Measurements from ENCODE around the gene LNPEP.
A peak's percentile ranks its signal among the peaks of the same experiment; 100 is the strongest.
"Not testable (repeated sequence)": the region's sequence is repeated elsewhere in the genome, so short reads cannot be mapped to it uniquely, and the experiment has no call there.

Gene LNPEP

GRCh38 chr5:96928931-96929708 lies 6.8 kb upstream of the LNPEP start:
- no peak for DNase-seq

DNA sequence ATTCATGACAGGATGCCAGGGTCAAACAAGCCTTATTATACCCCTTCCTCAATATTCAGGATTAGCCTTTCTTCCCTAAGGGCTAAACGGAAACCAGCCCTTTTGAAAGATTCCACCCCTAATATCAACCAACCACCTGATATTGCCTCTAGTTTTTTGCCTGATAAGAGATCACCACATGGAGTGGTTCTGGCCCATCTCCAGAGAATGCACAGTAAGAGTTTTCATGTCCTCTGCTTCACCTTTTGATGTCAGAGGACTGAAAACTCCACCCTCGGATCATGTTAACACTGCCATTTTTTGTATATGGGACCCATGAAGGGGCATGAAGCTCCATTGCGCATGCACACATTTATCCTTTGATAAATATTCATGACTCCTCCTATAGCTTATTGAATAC lies 5.8 kb upstream of the LNPEP start:
- no peak for DNase-seq

DNA sequence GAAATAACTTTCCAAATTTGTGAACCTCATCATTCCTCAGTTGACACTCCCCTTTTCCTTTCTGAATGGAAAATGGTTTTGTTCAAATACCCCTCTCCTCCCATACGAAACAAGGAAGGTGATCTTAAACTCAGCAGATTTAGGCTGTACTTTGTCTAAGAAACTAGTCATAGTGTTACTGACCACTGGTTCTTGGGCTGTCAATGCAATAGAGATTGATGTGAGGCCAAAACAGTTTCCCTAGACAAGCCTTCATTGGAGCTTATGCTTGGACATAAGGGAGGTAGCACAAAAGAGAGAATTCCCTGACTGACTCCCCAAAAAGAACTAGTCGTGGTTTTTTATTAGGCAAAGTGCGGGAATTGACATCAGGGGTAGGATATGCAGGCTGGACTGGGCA lies 5.3 kb upstream of the LNPEP start:
- no peak for DNase-seq

GRCh38 chr5:96931037-96931436 lies 4.8 kb upstream of the LNPEP start:
- DNase-seq = not testable (repeated sequence)

- DNase-seq = peak in 1 of 56 donors; percentile 1
Observed at GRCh38 chr5:96931605-96932004, 4.3 kb upstream of the LNPEP start.

- DNase-seq = no peak
Observed at GRCh38 chr5:96932026-96932425, 3.9 kb upstream of the LNPEP start.

- DNase-seq = peak in 2 of 56 donors; percentile 52 to 53
Observed at GRCh38 chr5:96933764-96934707, 1.8 kb upstream of the LNPEP start.

DNA sequence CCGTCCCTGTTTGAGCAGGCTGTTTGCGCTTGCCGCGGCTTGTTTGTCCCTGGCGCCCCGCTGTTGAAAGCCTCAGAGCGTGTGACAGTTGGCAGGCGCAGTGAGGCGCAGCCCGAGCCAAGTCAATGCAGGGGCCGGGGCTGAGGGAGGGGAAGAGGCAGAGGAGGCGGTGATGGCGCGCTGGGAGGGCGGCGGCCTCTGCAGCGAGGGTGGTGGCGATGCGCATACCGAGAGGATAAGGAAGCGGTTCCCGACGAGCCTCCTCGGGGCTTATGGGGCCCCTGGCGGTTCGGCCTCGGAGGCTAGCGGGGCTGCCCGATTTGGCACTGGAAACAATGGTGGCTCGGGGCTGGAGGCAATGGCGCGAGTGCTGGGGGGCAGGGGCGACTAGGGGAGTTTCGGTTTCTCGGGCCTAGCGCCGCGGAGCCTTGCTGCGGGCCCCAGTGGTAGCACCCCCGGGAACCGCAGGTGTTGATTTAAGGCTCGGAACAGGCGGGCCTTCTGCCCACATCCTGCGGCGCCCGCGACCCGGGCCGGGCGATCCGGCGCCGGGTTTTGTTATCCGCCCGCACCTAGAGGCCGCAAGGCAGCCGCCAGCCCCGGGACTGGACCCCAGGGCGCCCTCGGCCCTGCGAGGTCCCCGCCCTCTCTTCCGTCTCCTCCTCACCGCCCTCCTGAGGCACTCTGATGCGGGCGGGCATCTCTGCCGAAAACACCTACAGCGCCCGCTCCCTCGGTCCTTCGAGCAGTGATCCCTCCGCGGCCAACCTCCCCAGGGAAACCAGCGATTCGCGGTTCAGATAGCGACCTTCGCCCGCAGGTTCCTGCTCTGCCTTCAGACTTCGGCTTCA lies 947 bp upstream of the LNPEP start:
- peak; percentile 42 to 99 (median 91) for DNase-seq

DNA sequence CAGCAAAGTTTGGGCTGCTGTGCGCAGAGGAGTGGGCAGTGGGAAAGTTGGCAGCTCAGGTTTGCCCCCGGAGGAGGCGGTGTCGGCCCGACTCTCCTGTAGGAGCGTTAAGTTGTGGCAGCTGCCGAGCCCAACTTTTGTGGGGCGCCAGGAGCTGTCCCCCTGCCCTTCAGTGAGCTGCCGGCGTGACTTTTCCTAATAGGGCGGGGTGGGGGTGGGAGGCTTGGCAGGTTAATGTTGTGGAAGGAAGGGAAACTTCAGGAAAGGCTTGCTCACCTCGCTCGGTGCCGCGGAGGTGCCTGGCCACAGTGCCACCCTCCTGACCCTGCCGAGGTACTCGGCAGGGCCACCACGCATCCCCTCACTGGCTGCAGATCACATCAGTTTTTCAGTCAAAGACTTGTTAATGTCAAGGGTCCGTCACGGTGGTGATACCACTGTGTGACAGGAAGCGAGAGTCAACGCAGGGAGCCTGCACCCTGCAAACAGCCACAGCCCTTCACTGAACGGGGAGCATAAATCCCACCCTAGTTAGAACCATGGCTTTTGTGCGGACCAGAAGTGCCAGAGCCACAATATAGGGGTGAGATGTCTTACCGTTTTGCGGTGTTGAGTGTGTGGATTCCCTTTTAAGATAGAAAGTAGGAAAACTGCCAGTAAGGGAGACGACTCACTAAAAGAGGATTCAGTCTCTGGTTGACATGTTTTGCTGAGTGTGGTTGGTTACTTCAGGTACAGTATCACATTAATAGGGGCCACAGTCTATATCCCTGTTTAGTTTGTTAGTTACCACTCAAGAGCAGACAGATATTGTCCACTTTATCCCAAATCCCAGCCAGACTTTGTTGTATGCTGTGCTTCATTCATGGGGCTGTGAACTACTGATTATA lies 796 bp downstream of the LNPEP start:
- peak in 46 of 56 donors; percentile 4 to 72 (median 50) for DNase-seq

DNA sequence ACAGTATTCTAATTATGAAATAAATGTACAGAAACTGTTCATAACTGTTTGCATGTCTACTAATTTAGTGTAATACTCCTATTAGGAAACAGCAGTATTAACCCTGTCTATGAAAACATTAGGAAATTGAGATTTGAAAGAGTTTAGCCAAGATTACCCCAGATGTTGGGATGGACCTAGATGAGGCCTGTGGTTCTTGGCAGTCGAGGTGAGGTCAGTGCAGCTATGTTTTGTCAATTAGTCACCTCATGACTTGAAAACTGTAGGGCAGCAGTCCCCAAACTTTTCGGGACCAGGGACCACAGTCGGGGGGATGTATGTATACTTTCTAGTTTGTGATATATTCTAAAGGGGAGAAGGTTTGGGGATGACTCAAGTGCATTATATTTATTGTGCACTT lies 4.7 kb downstream of the LNPEP start:
- DNase-seq = no peak

DNA sequence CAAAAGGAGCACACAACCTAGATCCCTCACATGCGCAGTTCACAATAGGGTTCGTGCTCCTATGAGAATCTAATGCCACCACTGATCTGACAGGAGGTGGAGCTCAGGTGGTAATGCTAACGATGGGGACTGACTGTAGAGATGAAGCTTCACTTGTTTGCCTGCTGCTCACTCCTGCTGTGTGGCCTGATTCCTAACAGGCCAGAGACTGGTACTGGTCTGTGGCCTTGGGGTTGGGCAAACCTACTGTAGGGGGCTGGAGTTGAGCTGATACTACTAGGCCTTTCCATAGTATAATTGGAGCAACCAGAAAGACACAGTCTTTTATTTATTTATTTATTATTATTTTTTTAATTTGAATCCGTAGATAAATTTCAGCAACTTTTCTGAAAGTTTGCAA lies 5.3 kb downstream of the LNPEP start:
- no peak for DNase-seq

DNA sequence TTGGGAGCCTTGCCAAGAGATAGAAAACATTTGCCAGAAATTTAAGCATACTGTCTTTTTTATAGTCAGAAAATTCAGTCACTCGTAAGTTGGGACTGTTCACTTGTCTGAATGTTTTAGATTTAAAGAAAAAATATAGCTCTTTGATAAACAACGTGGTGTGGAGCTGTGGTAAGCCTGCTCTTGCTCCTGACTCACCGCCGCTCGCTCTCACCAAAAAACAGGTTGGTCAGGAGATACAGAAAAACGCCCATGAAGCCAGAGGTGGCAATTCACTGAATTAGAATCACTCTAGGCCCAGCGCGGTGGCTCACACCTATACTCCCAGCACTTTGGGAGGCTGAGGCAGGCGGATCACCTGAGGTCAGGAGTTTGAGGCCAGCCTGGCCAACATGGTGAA lies 6.2 kb downstream of the LNPEP start:
- DNase-seq = no peak

DNA sequence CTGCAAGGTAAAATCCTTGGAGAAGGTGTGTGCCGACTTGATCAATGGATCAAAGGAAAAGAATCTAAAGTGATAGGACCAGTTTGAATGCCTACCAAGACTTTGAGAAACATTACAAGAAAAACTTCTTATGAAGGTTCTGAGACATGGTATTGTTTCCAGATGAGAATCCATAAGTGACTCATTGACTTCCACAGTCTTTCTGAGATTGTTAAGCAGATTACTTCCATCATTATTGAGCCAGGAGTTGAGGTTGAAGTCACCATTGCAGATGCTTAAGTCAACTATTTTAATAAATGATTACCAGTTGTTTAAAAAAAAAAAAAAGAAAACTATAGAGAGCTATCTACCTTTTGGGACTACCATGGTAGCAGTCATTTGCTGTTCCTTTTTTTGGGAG lies 7.0 kb downstream of the LNPEP start:
- no peak for DNase-seq

- no peak for DNase-seq
Observed at GRCh38 chr5:96943799-96944198, 7.9 kb downstream of the LNPEP start.

DNA sequence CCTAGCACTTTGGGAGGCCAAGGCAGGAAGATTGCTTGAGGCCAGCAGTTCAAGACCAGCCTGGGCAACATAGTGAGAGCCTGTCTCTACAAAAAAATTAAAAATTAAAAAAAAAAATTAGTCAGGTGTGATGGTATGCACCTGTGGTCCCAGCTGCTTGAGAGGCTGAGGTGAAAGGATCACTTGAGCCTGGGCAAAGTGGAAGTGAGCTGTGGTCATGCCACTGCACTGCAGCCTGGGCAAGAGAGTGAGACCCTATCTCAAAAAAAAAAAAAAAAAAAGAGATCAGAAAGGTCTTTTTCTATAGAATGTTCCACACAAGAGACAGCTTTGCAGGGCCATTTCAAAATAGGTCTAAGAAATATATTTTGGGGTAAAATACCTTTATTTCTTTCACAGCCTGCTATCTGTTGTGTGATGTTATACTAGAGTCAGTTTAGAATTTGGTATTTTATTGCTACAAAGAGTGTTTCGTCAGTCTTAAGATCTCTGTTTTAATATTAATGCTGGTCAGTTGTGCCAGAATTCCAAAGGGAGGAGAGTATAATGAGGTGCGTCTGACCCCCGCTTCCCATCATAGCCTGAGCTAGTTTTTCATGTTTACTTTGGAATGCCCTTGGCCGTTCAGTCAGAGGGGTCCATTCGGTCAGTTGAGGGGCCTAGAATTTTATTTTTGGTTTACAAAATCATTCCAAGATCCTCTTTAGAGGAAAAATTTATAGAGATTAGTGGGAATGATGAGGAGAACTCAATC lies 9.4 kb downstream of the LNPEP start:
- no peak for DNase-seq

- DNase-seq = no peak
Observed at GRCh38 chr5:96946381-96946780, 10.5 kb downstream of the LNPEP start.

DNA sequence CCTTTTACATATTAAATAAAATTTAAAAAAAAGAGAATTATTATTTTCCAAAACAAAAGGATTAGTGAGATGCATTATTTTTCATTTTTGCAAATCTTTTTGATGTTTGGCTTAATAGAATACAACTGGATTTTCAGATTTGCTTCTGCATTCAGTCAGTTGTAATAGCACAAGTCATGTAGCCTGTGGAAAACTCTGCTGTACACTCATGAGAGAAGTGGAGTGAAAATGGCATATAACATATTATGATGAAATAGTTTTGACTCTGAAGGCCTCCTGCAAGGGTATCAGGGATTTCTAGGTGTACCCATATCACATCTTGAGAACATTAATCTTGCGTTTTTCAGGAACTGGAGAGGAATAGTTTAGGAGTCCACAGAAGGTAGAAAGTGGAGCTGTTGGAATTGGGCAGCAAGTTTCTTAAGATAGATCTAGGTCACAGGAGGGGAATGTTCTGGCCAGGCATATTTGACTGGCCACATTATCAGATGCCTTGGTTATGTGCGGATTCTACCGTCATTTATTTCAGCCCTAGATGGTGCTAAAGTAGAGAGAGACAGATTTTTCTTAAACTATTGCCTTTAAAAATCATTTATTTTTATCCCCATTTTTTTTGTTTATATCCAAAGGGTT lies 16.4 kb downstream of the LNPEP start:
- DNase-seq = no peak

GRCh38 chr5:96952974-96953730 lies 17.3 kb downstream of the LNPEP start:
- DNase-seq = no peak

Data from nucleus accumbens (tissue), 56 donors.